Heart left ventricle (tissue), 16 donors: Measurements from ENCODE around the gene COPZ1. TPM values are rescaled to one million over a fixed set of nuclear protein-coding genes. Genes with fewer than 3 reads are reported as not detected.
A peak's percentile ranks its signal among the peaks of the same experiment; 100 is the strongest.

Experiments used
- ATAC-seq, 4 donors: fragments of 200-7000 bp; cut with Tn5 transposase; one replicate each; pipeline ENCODE4 v1.9.1; 2020 to 2022; ENCODE audit warnings: moderate library complexity in 4 of 4, mild to moderate bottlenecking in 3 of 4, moderate number of reproducible peaks in 1 of 4
- DNase-seq, 5 donors: peaks; one replicate each; pipeline ENCODE4 v3.0.0-alpha.2; 2020
- H3K27ac ChIP-seq, 12 donors: fragments of 200-600 bp; sonication (generic) in 4 of 12; one replicate each; pipeline versions ENCODE4 v1.5.0 to v1.8.0; 2016 to 2022; ENCODE audit warnings: mild to moderate bottlenecking in 2 of 12
- H3K27me3 ChIP-seq, 9 donors: fragments of 200-600 bp; sonication (generic) in 2 of 9; one replicate each; pipeline versions ENCODE4 v1.5.1 to v1.8.0; 2016 to 2022; ENCODE audit warnings: mild to moderate bottlenecking in 3 of 9
- H3K36me3 ChIP-seq, 9 donors: fragments of 200-600 bp; sonication (generic) in 2 of 9; one replicate each; pipeline versions ENCODE4 v1.5.0 to v1.8.0; 2018 to 2022; ENCODE audit warnings: mild to moderate bottlenecking in 2 of 9
- H3K4me1 ChIP-seq, 12 donors: fragments of 200-600 bp; sonication (generic) in 4 of 12; one replicate each; pipeline versions ENCODE4 v1.5.0 to v1.8.0; 2016 to 2022; ENCODE audit warnings: mild to moderate bottlenecking in 3 of 12
- H3K4me3 ChIP-seq, 12 donors: fragments of 200-600 bp; sonication (generic) in 4 of 12; one replicate each; pipeline versions ENCODE4 v1.5.0 to v1.8.0; 2017 to 2022; ENCODE audit warnings: mild to moderate bottlenecking in 9 of 12, moderate library complexity in 4 of 12
- H3K9me3 ChIP-seq, 12 donors: fragments of 200-600 bp; sonication (generic) in 4 of 12; one replicate each; pipeline versions ENCODE4 v1.5.0 to v1.8.0; 2016 to 2022; ENCODE audit warnings: mild to moderate bottlenecking in 1 of 12
- POLR2A ChIP-seq, 2 donors: fragments of 450-650 bp; IDR thresholded peaks; one replicate each; pipeline ENCODE4 v1.6.1; 2017; ENCODE audit warnings: antibody characterized with exemption in 2 of 2, mild to moderate bottlenecking in 2 of 2, moderate library complexity in 2 of 2
- WGBS, 4 donors: extraction: QIAGEN DNeasy Blood & Tissue Kit in 2 of 4; methylation state at CpG; one replicate each; pipeline versions ENCODE4 v1.1.5 to v1.1.7; 2013 to 2018; 5-methylcytosine and 5-hydroxymethylcytosine counted together
- intact Hi-C, 10 donors: fragments of 100-400 bp; cut with DNase I; formaldehyde crosslinking; loops; one replicate each; pipeline versions ENCODE4 v1.11.1 to v1.14.2; 2022
- polyA plus RNA-seq, 2 donors: library from polyadenylated mRNA; stranded (reverse); fragments of 200-250 nt; gene quantifications; one replicate each; pipeline ENCODE4 v1.2.3, GENCODE V29; 2013
- total RNA-seq, 9 donors: library from RNA; depleted of rRNA in 2 of 9; stranded (reverse); fragments of >200 nt in 2 of 9; fragmentation: NEBNext Ultra II Directional in 3 of 9; extraction: Animal tissue kit (Norgen Biotek cat#: 25700) in 3 of 9; gene quantifications; one replicate each; pipeline versions ENCODE4 v1.1.0 to v1.2.4, GENCODE V29; 2016 to 2023
- TF ChIP-seq, protein P1 (sequence below), 12 donors: fragments of 200-600 bp; sonication (generic) in 4 of 12; IDR thresholded peaks; one replicate each; pipeline versions ENCODE4 v1.5.0 to v1.8.0; 2018 to 2022; ENCODE audit warnings: antibody characterized with exemption in 12 of 12, mild to moderate bottlenecking in 5 of 12
- donor health status: ischemic (EF 13 %, LVEDD 7.1; RV severe dilation, severe dysfunction).
- donor health status: healthy with polysubstance abuse.
- donor health status: DM: no; HTN: yes; CAD: no.
- donor health status: DM: no; HTN: no; CAD: no.
- donor health status: ischemic (EF 25% LVEDD 6.9; RV normal size, moderate dysfunction).
- donor health status: ischemic (EF 25% LVEDD 5.7; RV mildly dilated, moderate dysfunction).
- donor health status: healthy.
- donor health status: DM: yes; HTN: yes; CAD: no.
- donor health status: ischemic (EF 35%, LVEDD 5.7; RV mildly dilated, moderate dysfunction).
- donor health status: nonischemic (EF 11% LVEDD 7.7; RV severe dilation, severe dysfunction).
- donor health status: DM: yes; HTN: yes; CAD: no.
- donor health status: PGD.
- donor health status: ischemic (EF 29% LVEDD 5.4; RV normal size, mild dysfunction).
- donor health status: nonischemic (EF 23%, LVEDD 6.1; RV moderate dilation, normal function).

Gene COPZ1
- total and polyA plus RNA-seq, 11 donors, result 77.3 to 146 (median 125) TPM

DNA sequence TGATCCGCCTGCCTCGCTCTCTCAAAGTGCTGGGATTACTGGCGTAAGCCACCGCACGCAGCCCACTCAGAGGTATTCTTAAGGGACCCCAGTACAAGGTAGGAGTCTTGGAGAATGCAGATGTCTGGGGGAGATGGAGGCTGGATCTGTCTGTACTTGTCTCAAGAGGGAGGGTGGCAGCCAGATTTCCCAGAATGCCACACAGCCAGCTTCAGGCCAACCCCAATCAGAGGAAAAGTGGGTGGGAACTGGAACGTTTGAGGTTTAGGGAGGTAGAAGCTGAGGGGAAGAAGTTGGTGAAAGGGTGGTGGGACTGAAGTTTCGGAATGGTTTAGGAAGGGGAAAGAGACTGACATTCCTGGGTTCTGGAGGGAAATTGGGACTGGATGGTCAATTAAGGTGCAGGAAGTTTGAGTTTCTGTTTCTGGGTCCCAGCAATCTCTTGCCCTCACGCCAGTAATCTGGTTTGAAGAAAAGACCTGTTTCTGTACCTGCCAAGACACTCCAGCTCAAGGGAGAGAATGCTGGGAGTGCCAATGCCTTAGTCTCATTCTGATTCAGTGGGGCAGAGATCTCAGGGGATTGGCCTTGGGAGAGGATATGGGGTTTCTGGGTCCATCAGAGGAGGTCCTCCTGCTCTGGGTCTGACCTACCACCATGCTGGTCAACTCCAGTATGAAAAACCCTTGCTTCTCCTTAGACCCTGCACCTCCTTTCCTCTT, 67.7 kb downstream of the COPZ1 start:
- peak overlapping the region in 1 of 12 donors; percentile 3 for H3K27ac ChIP-seq
- intact Hi-C loops, result no loop called here
- DNase-seq (no peak), ATAC-seq (no peak)
- H3K27me3 ChIP-seq, result no peaks in the 10 kb centered on the region
- peaks cover 0 to 42% (median 33%) of the 10 kb centered on the region in 9 donors for H3K36me3 ChIP-seq
- WGBS, 4 donors, result 90 to 92% (median 91%) methylated on average over 8 of the region's 8 CpGs
- H3K4me1 ChIP-seq, result peaks cover 0 to 39% (median 9%) of the 10 kb centered on the region in 12 donors
- TF ChIP-seq, protein P1, sequence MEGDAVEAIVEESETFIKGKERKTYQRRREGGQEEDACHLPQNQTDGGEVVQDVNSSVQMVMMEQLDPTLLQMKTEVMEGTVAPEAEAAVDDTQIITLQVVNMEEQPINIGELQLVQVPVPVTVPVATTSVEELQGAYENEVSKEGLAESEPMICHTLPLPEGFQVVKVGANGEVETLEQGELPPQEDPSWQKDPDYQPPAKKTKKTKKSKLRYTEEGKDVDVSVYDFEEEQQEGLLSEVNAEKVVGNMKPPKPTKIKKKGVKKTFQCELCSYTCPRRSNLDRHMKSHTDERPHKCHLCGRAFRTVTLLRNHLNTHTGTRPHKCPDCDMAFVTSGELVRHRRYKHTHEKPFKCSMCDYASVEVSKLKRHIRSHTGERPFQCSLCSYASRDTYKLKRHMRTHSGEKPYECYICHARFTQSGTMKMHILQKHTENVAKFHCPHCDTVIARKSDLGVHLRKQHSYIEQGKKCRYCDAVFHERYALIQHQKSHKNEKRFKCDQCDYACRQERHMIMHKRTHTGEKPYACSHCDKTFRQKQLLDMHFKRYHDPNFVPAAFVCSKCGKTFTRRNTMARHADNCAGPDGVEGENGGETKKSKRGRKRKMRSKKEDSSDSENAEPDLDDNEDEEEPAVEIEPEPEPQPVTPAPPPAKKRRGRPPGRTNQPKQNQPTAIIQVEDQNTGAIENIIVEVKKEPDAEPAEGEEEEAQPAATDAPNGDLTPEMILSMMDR (IDR thresholded peaks at IDR 0.05), result no peak
- no peak for TF ChIP-seq POLR2A (IDR thresholded peaks at IDR 0.05)
- H3K4me3 ChIP-seq, result no peak overlapping the region
- H3K9me3 ChIP-seq, result no peaks in the 10 kb centered on the region

DNA sequence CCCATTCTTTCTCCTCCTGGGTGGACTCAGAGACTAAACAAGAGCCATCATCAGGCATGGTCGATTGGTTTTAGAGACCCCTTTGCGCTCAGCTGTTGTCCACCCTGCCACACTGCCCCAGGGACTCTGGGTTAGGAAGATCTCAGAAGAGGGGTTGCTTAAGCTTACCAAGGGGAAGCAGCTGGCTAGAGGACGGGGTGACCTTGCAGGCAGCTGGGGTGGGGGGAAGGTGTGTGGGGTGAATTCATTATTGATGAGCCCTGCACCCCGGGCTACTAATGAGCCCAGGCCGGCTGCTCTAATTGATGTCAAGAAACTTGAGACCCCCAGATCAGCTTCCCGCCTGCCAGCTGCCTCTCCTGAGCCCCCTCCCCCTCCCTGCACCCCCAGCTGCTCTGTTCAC, 68.3 kb downstream of the COPZ1 start:
- Histone ChIP-seq H3K4me1 (peaks cover 0 to 38% (median 9%) of the 10 kb centered on the region in 12 donors), H3K27ac (peak overlapping the region in 2 of 12 donors; percentile 3 to 23), H3K27me3 (no peaks in the 10 kb centered on the region), H3K9me3 (no peaks in the 10 kb centered on the region), H3K36me3 (peaks cover 0 to 48% (median 39%) of the 10 kb centered on the region in 9 donors), H3K4me3 (no peak overlapping the region)
- ATAC-seq (no peak), DNase-seq (no peak)
- WGBS, 4 donors, result 78 to 85% (median 80%) methylated on average over 6 of the region's 6 CpGs
- intact Hi-C loops, result no loop called here
- TF ChIP-seq, protein P1 (IDR thresholded peaks at IDR 0.05), result no peak
- no peak for TF ChIP-seq POLR2A (IDR thresholded peaks at IDR 0.05)

DNA sequence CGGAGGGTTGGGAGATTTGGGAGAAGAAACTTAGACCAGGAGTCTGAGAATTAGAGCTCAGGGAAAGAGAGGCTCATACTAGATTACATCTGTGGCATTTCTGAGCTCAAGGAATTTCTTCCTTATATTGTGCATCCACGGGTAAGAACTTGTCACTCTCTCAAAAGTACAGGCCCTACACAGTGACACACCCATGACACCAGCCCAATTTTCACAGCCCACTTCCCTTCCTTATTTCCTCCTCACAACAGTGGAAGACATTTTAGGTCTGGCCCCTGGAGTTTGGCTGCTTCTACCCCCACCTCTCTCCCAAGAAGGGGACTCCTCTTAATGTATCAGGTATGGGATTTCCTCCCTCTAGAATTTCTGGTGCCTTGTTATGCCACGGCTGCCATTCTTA, 68.8 kb downstream of the COPZ1 start:
- Histone ChIP-seq H3K9me3 (no peaks in the 10 kb centered on the region), H3K27me3 (no peaks in the 10 kb centered on the region), H3K36me3 (peaks cover 0 to 53% (median 44%) of the 10 kb centered on the region in 9 donors), H3K4me1 (peaks cover 0 to 35% (median 9%) of the 10 kb centered on the region in 12 donors), H3K4me3 (no peak overlapping the region), H3K27ac (peak overlapping the region in 2 of 12 donors; percentile 23 to 25)
- DNase-seq, result no peak
- no peak for TF ChIP-seq POLR2A (IDR thresholded peaks at IDR 0.05)
- TF ChIP-seq, protein P1 (IDR thresholded peaks at IDR 0.05), result no peak
- ATAC-seq, result no peak
- WGBS, 4 donors, result 77 to 85% (median 83%) methylated on average over 3 of the region's 3 CpGs
- intact Hi-C loops, result no loop called here

DNA sequence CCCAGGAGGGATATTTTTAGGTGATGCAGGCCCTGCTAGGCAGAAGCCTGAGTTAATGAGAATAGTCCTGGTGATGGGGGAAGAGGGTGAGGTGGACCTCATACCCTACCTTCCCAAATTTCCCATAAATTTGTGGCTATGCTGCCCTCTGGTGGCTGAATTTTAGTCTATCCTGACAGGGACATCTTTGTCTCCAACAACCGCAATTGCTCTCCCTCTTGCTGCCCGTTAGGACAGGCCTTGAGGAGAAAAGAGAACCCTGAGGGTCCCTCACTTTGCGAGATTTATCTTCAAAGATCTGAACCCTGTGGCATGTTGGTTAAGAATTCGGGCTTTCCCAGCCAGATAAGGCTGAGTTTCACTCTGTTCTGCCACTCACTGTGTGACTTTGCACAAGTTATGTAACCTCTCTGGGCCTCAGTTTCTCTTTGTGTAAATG, 69.4 kb downstream of the COPZ1 start:
- Histone ChIP-seq H3K36me3 (peaks cover 0 to 58% (median 49%) of the 10 kb centered on the region in 9 donors), H3K4me1 (peaks cover 0 to 35% (median 9%) of the 10 kb centered on the region in 12 donors), H3K27ac (peak overlapping the region in 2 of 12 donors; percentile 23 to 25), H3K9me3 (no peaks in the 10 kb centered on the region), H3K4me3 (no peak overlapping the region), H3K27me3 (no peaks in the 10 kb centered on the region)
- intact Hi-C loops, result no loop called here
- DNase-seq, result peak in 1 of 5 donors; percentile 58
- WGBS, 4 donors, result 54 to 64% (median 63%) methylated on average over 4 of the region's 4 CpGs
- ATAC-seq, result peak in 3 of 4 donors; percentile 5 to 40 (median 37)
- no peak for TF ChIP-seq POLR2A (IDR thresholded peaks at IDR 0.05)
- TF ChIP-seq, protein P1 (IDR thresholded peaks at IDR 0.05), result peak; percentile 47 to 77 (median 70)
